B cell (primary cell): ENCODE measurements around the gene USH1C.

Experiments used
- EZH2 ChIP-seq: IDR thresholded peaks from 2 replicates; pipeline ENCODE4 v1.6.1; 2012; ENCODE audit warnings: borderline replicate concordance, low read depth, mild to moderate bottlenecking, moderate library complexity, low read length; ENCODE audit not compliant: insufficient read depth, poor library complexity, severe bottlenecking
- TF ChIP-seq, protein P1 (sequence below): fragments of 200-600 bp; IDR thresholded peaks from one replicate; pipeline ENCODE4 v1.8.0; 2022; ENCODE audit warnings: antibody characterized with exemption, mild to moderate bottlenecking

GRCh38 chr11:17500673-17501072, 43.5 kb downstream of the USH1C start:
- TF ChIP-seq, protein P1, sequence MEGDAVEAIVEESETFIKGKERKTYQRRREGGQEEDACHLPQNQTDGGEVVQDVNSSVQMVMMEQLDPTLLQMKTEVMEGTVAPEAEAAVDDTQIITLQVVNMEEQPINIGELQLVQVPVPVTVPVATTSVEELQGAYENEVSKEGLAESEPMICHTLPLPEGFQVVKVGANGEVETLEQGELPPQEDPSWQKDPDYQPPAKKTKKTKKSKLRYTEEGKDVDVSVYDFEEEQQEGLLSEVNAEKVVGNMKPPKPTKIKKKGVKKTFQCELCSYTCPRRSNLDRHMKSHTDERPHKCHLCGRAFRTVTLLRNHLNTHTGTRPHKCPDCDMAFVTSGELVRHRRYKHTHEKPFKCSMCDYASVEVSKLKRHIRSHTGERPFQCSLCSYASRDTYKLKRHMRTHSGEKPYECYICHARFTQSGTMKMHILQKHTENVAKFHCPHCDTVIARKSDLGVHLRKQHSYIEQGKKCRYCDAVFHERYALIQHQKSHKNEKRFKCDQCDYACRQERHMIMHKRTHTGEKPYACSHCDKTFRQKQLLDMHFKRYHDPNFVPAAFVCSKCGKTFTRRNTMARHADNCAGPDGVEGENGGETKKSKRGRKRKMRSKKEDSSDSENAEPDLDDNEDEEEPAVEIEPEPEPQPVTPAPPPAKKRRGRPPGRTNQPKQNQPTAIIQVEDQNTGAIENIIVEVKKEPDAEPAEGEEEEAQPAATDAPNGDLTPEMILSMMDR: no peak
- no peak for TF ChIP-seq EZH2
